Activated T-cell treated with anti-CD3 and anti-CD28 coated beads, Interleukin-2, amount 50 U/mL, for 4 hours (primary cell): ENCODE results near the gene PLEKHA6. TPM values are rescaled to one million over a fixed set of nuclear protein-coding genes. Genes with fewer than 3 reads are reported as not detected.
"Not testable (repeated sequence)": the region's sequence is repeated elsewhere in the genome, so short reads cannot be mapped to it uniquely, and the experiment has no call there.

Experiments used
- ATAC-seq, 2 donors: fragments of 200-7000 bp; cut with Tn5 transposase; one replicate each; pipeline ENCODE4 v1.10.0; 2021
- DNase-seq: peaks from one replicate; pipeline ENCODE4 v3.0.0-alpha.2; 2020
- H3K27me3 Mint-ChIP-seq: one replicate; pipeline ENCODE4 v1.8.0; 2021; ENCODE audit warnings: low read depth, mixed read lengths
- H3K36me3 Mint-ChIP-seq: one replicate; pipeline ENCODE4 v1.8.0; 2022; ENCODE audit warnings: mixed read lengths; ENCODE audit not compliant: insufficient read depth
- H3K4me1 Mint-ChIP-seq: one replicate; pipeline ENCODE4 v1.8.0; 2021; ENCODE audit warnings: low read depth, mixed read lengths
- H3K4me3 Mint-ChIP-seq: one replicate; pipeline ENCODE4 v1.8.0; 2021; ENCODE audit warnings: mild to moderate bottlenecking, moderate library complexity, mixed read lengths
- H3K9me3 Mint-ChIP-seq: one replicate; pipeline ENCODE4 v1.8.0; 2021; ENCODE audit warnings: mixed read lengths
- total RNA-seq, 3 donors: library from RNA; stranded (reverse); gene quantifications; one replicate each; pipeline ENCODE4 v1.2.1, GENCODE V29; 2021

PLEKHA6 gene
- total RNA-seq, 3 donors from 2014 or later: 0.19 to 0.61 (median 0.29) TPM

DNA sequence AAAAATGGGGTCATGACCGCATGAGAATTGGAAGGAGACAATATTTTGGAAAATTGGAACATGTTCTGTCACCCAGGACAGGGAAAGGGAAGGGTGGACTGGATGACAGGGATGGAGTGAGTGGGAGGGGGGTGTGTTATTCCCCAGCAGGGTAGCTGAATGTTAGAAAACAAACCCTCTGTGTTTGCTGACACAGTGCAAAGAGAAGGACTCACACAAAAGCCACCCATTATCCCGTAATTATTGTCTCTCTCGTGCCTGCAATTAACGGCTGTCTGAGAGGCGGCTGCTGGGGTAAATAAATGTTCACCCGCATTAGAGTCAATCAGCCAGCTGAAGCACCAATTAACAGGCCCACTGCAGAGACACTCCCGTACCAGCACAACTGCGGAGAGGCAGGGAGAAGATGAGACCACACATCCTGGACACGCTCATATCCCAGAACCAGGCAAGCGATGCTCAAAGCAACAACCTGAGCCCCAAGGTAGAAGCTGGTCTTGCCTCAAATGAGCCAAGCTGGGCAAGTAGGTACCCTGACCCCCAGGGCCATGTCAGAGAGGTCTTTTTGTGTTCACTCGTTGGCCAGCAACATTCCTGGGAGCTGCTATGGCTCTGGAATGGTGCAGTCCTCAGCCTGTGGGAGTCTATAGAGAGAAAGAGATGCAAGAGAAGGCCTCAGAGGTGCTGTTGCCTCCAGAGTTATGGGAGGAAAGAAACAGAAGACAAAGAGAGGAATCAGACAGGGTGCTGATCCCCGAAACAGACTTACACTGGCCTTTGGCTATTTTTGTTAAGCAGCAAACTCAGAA lies 19.4 kb downstream of the PLEKHA6 start:
- DNase-seq (no peak), ATAC-seq (no peak)
- H3K36me3 Mint-ChIP-seq: no peaks in the 10 kb centered on the region
- no peaks in the 10 kb centered on the region for H3K4me1 Mint-ChIP-seq
- H3K4me3 Mint-ChIP-seq: no peak overlapping the region
- no peaks in the 10 kb centered on the region for H3K27me3 Mint-ChIP-seq
- no peaks in the 10 kb centered on the region for H3K9me3 Mint-ChIP-seq

DNA sequence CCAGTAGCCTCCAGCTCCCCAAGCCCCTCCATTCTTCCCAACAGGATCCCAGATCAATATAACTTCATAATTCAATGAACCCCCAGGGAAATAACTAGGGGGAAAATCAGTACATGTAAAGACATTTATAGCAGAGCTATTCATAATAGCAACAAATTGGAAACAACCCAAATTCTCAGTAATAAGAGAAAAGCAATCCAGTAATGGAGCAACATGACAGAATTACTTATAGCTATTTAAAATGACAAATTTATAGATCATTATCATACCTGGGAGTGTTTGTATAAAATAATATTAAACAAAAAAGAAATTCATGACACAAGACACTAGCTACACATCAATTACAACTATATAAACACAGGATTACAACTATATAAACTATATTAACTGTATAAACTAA lies 20.2 kb downstream of the PLEKHA6 start:
- H3K4me1 Mint-ChIP-seq: no peaks in the 10 kb centered on the region
- H3K4me3 Mint-ChIP-seq: no peak overlapping the region
- no peak for ATAC-seq
- no peaks in the 10 kb centered on the region for H3K9me3 Mint-ChIP-seq
- no peaks in the 10 kb centered on the region for H3K27me3 Mint-ChIP-seq
- no peak for DNase-seq
- H3K36me3 Mint-ChIP-seq: no peaks in the 10 kb centered on the region

DNA sequence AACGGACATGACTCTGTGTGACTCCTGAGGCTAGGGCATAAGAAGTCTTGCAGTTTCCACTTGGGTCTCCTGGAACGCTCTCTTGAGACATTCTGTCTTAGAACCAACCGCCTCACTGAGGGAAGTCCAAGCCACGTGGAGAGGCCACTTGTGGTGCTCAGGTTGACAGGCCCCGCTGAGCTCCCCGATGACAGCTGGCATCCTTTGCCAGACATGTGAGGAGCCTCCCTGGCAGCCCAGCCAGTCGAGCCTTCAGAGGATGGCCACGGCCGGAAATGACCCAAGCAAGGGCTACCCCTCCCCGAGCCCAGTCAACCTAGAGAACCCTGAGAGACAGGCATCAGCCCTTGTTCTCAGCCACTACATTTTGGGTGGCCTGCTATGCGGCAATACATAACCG lies 20.7 kb downstream of the PLEKHA6 start:
- no peaks in the 10 kb centered on the region for H3K4me1 Mint-ChIP-seq

DNA sequence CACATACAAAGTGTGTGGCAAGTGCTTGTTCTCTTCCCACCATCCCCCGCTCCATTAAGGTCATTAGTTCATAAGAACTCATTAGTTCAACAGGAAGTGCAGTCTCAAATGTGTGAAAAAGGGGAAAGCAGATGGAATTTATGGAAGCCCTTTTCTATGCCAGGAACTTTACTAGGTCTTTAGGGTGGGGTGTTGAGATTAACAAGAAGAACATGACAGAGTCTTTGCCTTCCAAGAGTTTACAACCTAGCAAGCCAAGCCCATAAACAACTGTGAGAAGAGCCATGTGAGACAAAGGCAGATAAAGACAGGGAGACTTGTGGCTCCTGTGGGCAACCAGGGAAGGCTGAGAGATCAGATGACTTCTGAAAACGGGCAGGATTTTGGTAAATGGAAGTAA lies 21.4 kb downstream of the PLEKHA6 start:
- ATAC-seq: no peak
- no peak for DNase-seq
- Mint-ChIP-seq H3K9me3 (no peaks in the 10 kb centered on the region), H3K4me3 (no peak overlapping the region), H3K27me3 (peaks cover 3% of the 10 kb centered on the region), H3K4me1 (no peaks in the 10 kb centered on the region), H3K36me3 (no peaks in the 10 kb centered on the region)

More for the DNA sequence above, 20.7 kb downstream of the PLEKHA6 start:
- ATAC-seq (no peak), DNase-seq (no peak)
- Mint-ChIP-seq H3K36me3 (no peaks in the 10 kb centered on the region), H3K27me3 (no peaks in the 10 kb centered on the region), H3K4me3 (no peak overlapping the region), H3K9me3 (no peaks in the 10 kb centered on the region)

DNA sequence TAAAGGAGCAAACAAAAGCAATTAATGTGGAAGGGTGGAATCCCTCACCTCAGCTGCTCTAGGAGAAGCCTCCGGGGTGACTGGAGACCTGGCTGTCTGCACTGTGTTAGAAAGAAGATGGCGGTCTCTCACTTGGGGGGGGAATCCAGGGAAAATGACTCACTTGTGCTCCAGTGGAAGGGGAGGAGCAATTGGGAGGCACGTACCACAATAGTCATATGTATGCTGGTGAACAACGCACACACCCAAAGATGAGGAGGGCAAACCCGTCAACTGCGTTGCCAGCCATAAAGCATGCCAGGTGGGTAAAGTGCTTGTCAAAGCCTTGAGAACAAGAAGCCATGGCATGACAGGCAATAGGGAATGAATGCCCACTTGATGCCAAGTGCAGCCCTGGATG lies 22.1 kb downstream of the PLEKHA6 start:
- DNase-seq: no peak
- H3K4me3 Mint-ChIP-seq: no peak overlapping the region
- no peak for ATAC-seq
- H3K36me3 Mint-ChIP-seq: no peaks in the 10 kb centered on the region
- H3K9me3 Mint-ChIP-seq: no peaks in the 10 kb centered on the region
- no peaks in the 10 kb centered on the region for H3K4me1 Mint-ChIP-seq
- H3K27me3 Mint-ChIP-seq: peaks cover 4% of the 10 kb centered on the region

DNA sequence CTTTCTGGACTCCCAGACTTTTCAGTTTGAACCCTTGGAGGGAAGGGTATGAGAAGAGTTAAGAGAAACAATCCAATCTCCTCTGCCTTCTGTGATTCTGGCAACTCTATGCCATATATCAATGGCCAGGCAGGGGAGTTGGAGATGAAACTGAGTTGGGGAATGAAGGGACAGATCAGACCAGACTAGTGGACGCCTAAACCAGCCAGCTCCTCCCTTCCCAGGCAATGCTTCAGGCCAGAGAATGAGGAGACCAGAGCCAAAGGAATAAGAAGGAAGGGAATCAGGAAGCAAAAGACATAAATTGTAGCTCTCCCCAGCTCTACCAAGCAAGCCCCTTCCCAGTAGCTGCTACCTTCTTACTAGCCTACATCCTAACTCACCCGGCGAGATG lies 22.7 kb downstream of the PLEKHA6 start:
- Mint-ChIP-seq H3K9me3 (no peaks in the 10 kb centered on the region), H3K27me3 (peaks cover 4% of the 10 kb centered on the region), H3K4me1 (no peaks in the 10 kb centered on the region), H3K4me3 (no peak overlapping the region), H3K36me3 (no peaks in the 10 kb centered on the region)
- DNase-seq: no peak
- ATAC-seq: no peak

DNA sequence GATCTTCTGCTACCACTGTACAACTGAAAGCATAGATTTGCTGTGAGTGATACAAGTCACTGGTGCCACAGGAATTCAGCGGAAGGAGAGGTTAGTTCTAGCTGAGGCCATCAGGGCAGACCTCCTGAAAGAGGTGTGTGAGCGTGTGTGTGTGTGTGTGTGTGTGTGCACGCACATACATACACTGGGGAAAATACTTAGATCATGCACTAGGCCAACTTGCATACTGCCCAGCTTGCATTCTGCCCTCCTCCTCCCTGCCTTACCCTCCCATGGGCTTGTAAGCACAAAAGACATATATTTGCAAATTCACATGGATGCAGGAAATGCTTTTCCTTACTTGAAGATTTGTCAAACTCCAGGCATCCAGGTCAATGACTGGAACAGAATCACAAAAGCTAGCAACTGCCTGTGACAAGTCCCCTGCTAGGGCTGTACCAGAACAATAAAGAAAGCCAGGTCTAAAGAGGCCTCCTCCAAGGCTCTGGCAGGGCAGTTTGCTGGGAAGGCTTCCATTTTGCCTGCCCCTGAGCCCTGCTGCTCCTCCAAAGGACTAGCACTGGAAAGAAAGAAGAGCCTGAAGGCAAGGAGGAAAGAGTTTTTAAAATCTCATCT lies 23.2 kb downstream of the PLEKHA6 start:
- Mint-ChIP-seq H3K36me3 (no peaks in the 10 kb centered on the region), H3K27me3 (peaks cover 4% of the 10 kb centered on the region), H3K4me1 (no peaks in the 10 kb centered on the region), H3K4me3 (no peak overlapping the region), H3K9me3 (no peaks in the 10 kb centered on the region)
- ATAC-seq: no peak
- no peak for DNase-seq

DNA sequence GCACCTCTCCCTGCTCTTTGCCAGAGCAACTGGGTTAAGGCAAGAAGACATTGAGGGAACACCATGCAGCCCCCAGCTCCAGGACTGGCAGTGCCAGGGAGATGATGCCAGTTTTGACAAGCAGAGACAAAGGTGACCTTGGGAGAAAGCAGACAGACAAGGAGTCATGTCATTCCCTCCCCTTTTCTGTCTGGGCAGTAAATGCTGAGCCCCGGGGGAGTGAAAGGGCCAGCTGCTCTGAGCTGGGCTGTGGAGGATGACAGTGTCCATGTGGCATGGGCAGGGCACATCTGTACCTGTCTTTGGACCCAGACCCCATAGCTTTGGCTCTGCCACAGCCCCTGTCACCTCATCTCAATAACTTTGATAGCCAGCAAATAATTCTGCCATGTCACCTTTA lies 24.2 kb downstream of the PLEKHA6 start:
- Mint-ChIP-seq H3K4me1 (no peaks in the 10 kb centered on the region), H3K4me3 (no peak overlapping the region), H3K36me3 (no peaks in the 10 kb centered on the region), H3K27me3 (peaks cover 4% of the 10 kb centered on the region), H3K9me3 (no peaks in the 10 kb centered on the region)
- DNase-seq: no peak
- no peak for ATAC-seq

DNA sequence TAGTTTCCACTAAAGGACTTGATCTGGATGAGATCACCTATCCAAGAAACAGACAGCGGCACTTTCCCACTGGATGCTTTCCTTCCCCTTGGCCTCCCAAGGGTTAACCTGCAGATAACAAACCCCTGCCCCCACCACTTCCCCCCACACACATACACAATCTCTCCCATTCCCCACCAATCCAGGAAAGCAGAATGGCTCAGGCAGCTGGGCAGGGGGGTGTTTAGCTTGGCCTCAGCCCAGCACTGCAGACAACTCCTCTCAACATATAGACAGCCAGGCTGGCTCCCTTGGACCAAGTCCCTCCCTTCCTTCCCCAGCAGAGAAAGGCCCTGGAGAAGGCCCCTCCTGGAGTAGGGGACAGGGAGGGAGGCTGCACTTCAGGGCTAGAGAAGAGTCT lies 24.6 kb downstream of the PLEKHA6 start:
- no peak overlapping the region for H3K4me3 Mint-ChIP-seq

DNA sequence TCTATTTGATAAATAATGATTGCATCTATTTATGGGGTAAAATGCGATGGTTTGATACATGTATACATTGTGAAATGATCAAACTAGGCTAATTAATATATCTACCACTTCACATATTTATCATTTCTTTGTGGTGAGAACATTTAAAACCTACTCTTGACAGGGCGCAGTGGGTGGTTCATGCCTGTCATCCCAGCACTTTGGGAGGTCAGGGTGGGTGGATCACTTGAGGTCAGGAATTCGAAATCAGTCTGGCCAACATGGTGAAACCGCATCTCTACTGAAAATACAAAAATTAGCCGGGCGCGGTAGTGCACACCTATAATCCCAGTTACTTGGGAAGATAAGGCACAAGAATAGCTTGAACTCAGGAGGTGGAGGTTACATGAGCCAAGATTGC lies 25.3 kb downstream of the PLEKHA6 start:
- no peak for ATAC-seq
- no peaks in the 10 kb centered on the region for H3K4me1 Mint-ChIP-seq
- H3K27me3 Mint-ChIP-seq: peaks cover 4% of the 10 kb centered on the region
- H3K36me3 Mint-ChIP-seq: no peaks in the 10 kb centered on the region
- no peak overlapping the region for H3K4me3 Mint-ChIP-seq
- no peaks in the 10 kb centered on the region for H3K9me3 Mint-ChIP-seq
- no peak for DNase-seq

More for the DNA sequence above, 24.6 kb downstream of the PLEKHA6 start:
- DNase-seq (no peak), ATAC-seq (no peak)
- H3K27me3 Mint-ChIP-seq: peaks cover 4% of the 10 kb centered on the region
- no peaks in the 10 kb centered on the region for H3K36me3 Mint-ChIP-seq
- no peaks in the 10 kb centered on the region for H3K9me3 Mint-ChIP-seq
- no peaks in the 10 kb centered on the region for H3K4me1 Mint-ChIP-seq

DNA sequence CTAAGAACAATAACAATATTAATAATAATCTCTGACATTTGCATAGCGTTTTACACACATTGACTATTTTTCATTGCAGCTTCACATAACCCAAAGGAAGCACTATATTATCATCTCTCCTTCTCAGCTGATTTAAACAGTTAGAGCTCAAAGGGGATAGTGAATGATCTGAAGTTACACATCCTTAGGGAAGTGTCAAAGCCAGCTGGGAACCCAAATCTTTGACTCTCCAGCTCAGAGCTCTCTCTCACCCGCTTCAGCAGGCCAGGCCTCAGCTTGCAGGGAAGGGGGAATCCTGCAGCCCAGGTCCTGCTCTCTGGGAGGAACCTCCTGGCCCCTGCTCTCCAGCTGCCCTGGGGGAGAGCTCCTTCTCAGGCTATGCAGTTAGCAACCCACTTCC lies 26.3 kb downstream of the PLEKHA6 start:
- H3K9me3 Mint-ChIP-seq: no peaks in the 10 kb centered on the region
- H3K4me1 Mint-ChIP-seq: no peaks in the 10 kb centered on the region
- ATAC-seq (no peak), DNase-seq (no peak)
- peaks cover 7% of the 10 kb centered on the region for H3K27me3 Mint-ChIP-seq
- no peak overlapping the region for H3K4me3 Mint-ChIP-seq
- no peaks in the 10 kb centered on the region for H3K36me3 Mint-ChIP-seq

DNA sequence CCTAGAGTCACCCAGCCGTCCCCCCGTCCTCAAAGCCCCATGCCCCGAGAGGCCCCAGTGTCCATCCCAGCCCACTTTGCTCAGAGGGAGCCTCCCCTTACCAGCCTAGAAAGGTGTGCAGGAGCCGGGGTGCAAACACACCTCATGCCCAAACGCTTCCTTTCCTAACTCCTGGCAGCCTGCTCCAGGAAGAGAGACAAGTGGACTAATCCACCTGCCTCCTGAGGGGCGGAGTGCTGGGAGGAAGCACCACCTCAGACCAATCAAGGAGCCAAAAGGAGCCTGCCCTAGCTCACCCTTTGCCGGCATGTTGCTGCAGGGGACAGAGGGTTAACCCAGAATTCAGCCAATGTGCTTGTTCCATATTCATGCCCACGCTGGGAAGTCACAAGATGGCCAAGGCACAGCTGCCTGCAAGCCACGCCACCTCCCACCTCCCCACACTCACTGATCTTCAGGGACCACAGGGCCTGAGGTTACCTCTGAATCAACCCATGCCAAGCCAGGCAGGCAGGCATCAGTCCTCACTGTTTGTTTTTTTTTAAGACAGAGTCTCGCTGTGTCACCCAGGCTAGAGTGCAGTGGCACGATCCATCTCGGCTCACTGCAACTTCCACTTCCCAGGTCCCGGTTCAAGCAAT lies 27.8 kb downstream of the PLEKHA6 start:
- ATAC-seq: no peak
- Mint-ChIP-seq H3K4me3 (no peak overlapping the region), H3K9me3 (no peaks in the 10 kb centered on the region), H3K4me1 (no peaks in the 10 kb centered on the region), H3K27me3 (peaks cover 8% of the 10 kb centered on the region), H3K36me3 (no peaks in the 10 kb centered on the region)
- no peak for DNase-seq

DNA sequence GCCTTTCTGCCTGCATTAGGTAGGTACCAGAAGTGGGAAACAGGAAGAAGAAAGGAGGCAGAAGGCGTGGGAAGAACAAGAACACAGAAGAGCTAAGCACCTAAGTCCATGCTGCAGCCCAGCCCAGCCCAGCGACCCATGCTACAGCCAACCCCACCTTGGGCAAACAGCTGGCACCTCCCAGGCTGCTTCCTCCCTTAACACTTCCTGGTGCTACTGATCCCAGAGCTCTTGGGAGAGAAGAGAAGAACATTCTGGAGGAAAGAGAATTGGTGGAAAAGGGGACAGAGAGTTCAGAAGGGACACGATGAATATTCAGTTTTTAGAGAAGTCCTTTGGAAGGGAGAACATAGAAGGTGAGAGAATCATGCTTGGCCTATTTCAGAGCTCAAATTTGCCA lies 28.5 kb downstream of the PLEKHA6 start:
- Mint-ChIP-seq H3K27me3 (peaks cover 8% of the 10 kb centered on the region), H3K36me3 (no peaks in the 10 kb centered on the region), H3K4me3 (no peak overlapping the region), H3K9me3 (no peaks in the 10 kb centered on the region), H3K4me1 (no peaks in the 10 kb centered on the region)
- DNase-seq: no peak
- no peak for ATAC-seq

DNA sequence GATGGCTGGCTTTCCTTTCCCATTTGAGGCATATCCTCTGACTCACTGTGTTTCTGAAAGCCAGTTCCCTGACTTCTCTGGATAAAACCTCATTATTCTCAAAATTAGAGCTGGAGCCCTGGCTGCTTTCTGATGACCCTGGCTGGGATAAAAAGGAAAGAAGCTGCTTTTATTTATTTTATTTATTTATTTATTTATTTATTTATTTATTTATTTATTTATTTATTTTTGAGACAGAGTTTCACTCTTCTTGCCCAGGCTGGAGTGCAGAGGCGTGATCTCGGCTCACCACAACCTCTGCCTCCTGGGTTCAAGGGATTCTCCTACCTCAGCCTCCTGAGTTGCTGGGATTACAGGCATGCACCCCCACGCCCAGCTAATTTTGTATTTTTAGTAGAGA lies 31.9 kb downstream of the PLEKHA6 start:
- not testable (repeated sequence) for ATAC-seq, H3K9me3 Mint-ChIP-seq, DNase-seq, H3K36me3 Mint-ChIP-seq, H3K4me1 Mint-ChIP-seq, H3K4me3 Mint-ChIP-seq, H3K27me3 Mint-ChIP-seq

DNA sequence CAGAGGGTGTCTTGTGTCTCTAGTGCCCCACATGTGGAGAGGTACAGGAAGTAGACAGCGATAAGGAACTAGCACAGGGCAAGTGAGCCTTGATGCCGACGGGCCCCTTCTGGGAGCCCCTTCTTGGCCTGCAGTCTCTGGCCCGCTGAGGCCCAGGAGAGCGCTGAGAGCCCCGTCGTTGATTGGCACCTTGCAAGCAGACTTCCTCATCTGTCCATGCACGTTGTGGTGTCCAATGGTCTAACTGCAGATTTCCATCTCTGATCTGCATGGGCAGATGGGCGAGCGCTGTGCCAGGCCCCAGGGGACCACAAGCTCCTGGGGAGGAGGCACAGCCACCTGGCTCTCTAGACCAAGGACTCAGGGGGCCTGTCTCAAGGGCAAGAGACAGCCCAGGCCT lies 32.4 kb downstream of the PLEKHA6 start:
- no peak for DNase-seq
- Mint-ChIP-seq H3K27me3 (peaks cover 5% of the 10 kb centered on the region), H3K9me3 (no peaks in the 10 kb centered on the region), H3K36me3 (no peaks in the 10 kb centered on the region), H3K4me3 (no peak overlapping the region), H3K4me1 (peaks cover 3% of the 10 kb centered on the region)
- ATAC-seq: no peak
